ENCODE results near the gene CHP1.
A peak's percentile ranks its signal among the peaks of the same experiment; 100 is the strongest.
"Not testable (repeated sequence)": the region's sequence is repeated elsewhere in the genome, so short reads cannot be mapped to it uniquely, and the experiment has no call there.

CHP1 gene

GRCh38 chr15:41278319-41278718 is 47.3 kb downstream of the CHP1 start:
- Mint-ChIP-seq H3K9me3 (no peaks in the 10 kb centered on the region), H3K4me3 (no peak overlapping the region), H3K36me3 (ENCODE audit: low read depth) (peaks cover 39% of the 10 kb centered on the region), H3K4me1 (peaks cover 10% of the 10 kb centered on the region), H3K27ac (no peak overlapping the region), H3K27me3 (ENCODE audit: low read depth, poor library complexity) (peaks cover 3% of the 10 kb centered on the region)
- no peak for DNase-seq
- TF ChIP-seq, protein P1, sequence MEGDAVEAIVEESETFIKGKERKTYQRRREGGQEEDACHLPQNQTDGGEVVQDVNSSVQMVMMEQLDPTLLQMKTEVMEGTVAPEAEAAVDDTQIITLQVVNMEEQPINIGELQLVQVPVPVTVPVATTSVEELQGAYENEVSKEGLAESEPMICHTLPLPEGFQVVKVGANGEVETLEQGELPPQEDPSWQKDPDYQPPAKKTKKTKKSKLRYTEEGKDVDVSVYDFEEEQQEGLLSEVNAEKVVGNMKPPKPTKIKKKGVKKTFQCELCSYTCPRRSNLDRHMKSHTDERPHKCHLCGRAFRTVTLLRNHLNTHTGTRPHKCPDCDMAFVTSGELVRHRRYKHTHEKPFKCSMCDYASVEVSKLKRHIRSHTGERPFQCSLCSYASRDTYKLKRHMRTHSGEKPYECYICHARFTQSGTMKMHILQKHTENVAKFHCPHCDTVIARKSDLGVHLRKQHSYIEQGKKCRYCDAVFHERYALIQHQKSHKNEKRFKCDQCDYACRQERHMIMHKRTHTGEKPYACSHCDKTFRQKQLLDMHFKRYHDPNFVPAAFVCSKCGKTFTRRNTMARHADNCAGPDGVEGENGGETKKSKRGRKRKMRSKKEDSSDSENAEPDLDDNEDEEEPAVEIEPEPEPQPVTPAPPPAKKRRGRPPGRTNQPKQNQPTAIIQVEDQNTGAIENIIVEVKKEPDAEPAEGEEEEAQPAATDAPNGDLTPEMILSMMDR (IDR thresholded peaks at IDR 0.05): no peak

- TF ChIP-seq, protein P1 (IDR thresholded peaks at IDR 0.05): no peak
- Mint-ChIP-seq H3K9me3 (no peaks in the 10 kb centered on the region), H3K36me3 (ENCODE audit: low read depth) (peaks cover 34% of the 10 kb centered on the region), H3K4me1 (peaks cover 16% of the 10 kb centered on the region), H3K27ac (peak overlapping the region; percentile 1), H3K27me3 (ENCODE audit: low read depth, poor library complexity) (peaks cover 3% of the 10 kb centered on the region), H3K4me3 (no peak overlapping the region)
- DNase-seq: no peak
Measured at GRCh38 chr15:41279535-41280283, 48.6 kb downstream of the CHP1 start.

GRCh38 chr15:41281236-41281635 is 50.2 kb downstream of the CHP1 start:
- Mint-ChIP-seq H3K9me3 (peaks cover 4% of the 10 kb centered on the region), H3K27me3 (ENCODE audit: low read depth, poor library complexity) (peaks cover 3% of the 10 kb centered on the region), H3K36me3 (ENCODE audit: low read depth) (peaks cover 40% of the 10 kb centered on the region), H3K4me3 (no peak overlapping the region), H3K4me1 (peaks cover 29% of the 10 kb centered on the region), H3K27ac (no peak overlapping the region)
- no peak for DNase-seq
- TF ChIP-seq, protein P1 (IDR thresholded peaks at IDR 0.05): no peak

DNA sequence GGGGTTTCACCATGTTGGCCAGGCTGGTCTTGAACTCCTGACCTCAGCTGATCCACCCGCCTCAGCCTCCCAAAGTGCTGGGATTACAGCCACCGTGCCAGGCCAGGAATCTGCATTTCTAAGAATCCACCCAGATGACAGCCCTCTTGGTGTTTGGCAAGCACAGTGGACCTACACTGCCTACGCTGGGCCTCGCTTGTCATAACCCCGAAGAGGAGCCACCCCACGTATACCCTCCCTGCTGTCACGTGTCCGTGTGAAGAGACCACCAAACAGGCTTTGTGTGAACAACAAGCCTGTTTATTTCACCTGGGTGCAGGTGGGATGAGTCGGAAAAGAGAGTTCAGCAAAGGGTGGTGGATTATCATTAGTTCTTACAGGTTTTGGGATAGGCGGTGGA is 51.4 kb downstream of the CHP1 start:
- DNase-seq; H3K9me3 Mint-ChIP-seq; H3K27ac Mint-ChIP-seq; H3K27me3 Mint-ChIP-seq (ENCODE audit: low read depth, poor library complexity): not testable (repeated sequence)
- peaks cover 29% of the 10 kb centered on the region for H3K4me1 Mint-ChIP-seq
- H3K4me3 Mint-ChIP-seq: peak overlapping the region; percentile 100
- H3K36me3 Mint-ChIP-seq (ENCODE audit: low read depth): peaks cover 46% of the 10 kb centered on the region

- peak overlapping the region; percentile 88 for H3K27ac Mint-ChIP-seq
- not testable (repeated sequence) for H3K27me3 Mint-ChIP-seq (ENCODE audit: low read depth, poor library complexity); H3K9me3 Mint-ChIP-seq
- peak overlapping the region; percentile 100 for H3K4me3 Mint-ChIP-seq
- H3K4me1 Mint-ChIP-seq: peaks cover 29% of the 10 kb centered on the region
- DNase-seq: peak; percentile 20
- peaks cover 52% of the 10 kb centered on the region for H3K36me3 Mint-ChIP-seq (ENCODE audit: low read depth)
Measured at GRCh38 chr15:41282980-41283652, 52.0 kb downstream of the CHP1 start.

DNA sequence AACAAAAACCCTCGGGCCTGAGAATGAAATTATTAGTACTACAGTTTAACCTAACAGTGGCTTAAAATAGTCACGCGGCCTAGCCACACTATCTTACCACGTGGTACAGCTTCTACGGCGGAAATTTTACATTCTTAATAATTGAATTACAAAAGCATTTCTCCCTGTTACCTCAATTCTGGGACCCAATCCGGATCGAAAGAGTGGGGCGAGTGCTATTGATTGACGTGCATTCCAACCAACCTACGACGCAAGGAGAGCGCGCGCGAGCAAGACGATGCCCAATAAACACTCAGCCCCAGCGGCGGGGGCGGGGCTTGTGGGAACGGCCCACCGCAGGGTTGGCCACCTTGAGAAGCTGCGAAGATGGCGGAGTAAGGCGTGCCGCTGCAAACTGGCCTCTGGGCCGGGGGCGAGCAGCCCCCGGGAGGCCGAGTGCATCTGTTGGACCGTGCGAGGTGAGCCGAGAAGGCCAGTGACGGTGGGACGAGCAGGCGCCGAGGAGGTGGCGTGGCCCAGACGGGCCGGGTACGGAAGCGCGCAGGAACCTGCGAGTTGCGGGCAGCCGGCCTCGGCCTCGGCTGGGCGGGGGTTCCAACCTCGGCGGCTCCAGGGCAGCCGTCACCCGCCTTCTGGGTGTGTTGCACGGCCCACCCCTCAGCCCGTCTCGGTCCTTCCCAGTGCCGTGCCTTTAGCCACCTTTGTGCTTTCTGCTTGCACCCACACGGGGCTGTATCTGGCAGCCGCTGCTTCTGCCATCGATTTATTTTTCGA is 52.8 kb downstream of the CHP1 start:
- peak; percentile 98 for DNase-seq
- peaks cover 8% of the 10 kb centered on the region for H3K9me3 Mint-ChIP-seq

More for the DNA sequence above, 52.8 kb downstream of the CHP1 start:
- Mint-ChIP-seq H3K36me3 (ENCODE audit: low read depth) (peaks cover 54% of the 10 kb centered on the region), H3K27ac (peak overlapping the region; percentile 98), H3K4me1 (peaks cover 29% of the 10 kb centered on the region), H3K4me3 (peak overlapping the region; percentile 100), H3K27me3 (ENCODE audit: low read depth, poor library complexity) (peaks cover 3% of the 10 kb centered on the region)
- TF ChIP-seq, protein P1 (IDR thresholded peaks at IDR 0.05): no peak

Data from nephron progenitor cell (in vitro differentiated cells).